HepG2 (cell line): ENCODE data around the gene UGT1A3. TPM values are rescaled to one million over a fixed set of nuclear protein-coding genes. Genes with fewer than 3 reads are reported as not detected.

Experiments
- ATF3 ChIP-seq: sonication (generic); formaldehyde crosslinking; IDR thresholded peaks from 2 replicates; pipeline ENCODE4 v1.4.0; 2020; ENCODE audit warnings: missing genetic modification reagents
- HOXA7 ChIP-seq: sonication (generic); formaldehyde crosslinking; IDR thresholded peaks from 2 replicates; pipeline ENCODE4 v1.8.1; 2022; ENCODE audit warnings: mild to moderate bottlenecking, missing genetic modification reagents, moderate library complexity
- IKZF1 ChIP-seq: fragments of 450-650 bp; IDR thresholded peaks from 2 replicates; pipeline ENCODE4 v1.7.1; 2016
- IRX3 ChIP-seq: sonication (generic); formaldehyde crosslinking; IDR thresholded peaks from 2 replicates; pipeline ENCODE4 v1.8.1; 2023; ENCODE audit warnings: mild to moderate bottlenecking, low read depth, missing genetic modification reagents, borderline replicate concordance
- MAFK ChIP-seq, 2 experiments: IDR thresholded peaks in 1 of 2; conservative IDR thresholded peaks in 1 of 2; 2 replicates each; pipeline ENCODE4 v1.6.1; 2011; ENCODE audit warnings: improper control_type of control experiment in 2 of 2, low read length in 2 of 2
- MAZ ChIP-seq, 2 experiments: sonication (generic) in 1 of 2; formaldehyde crosslinking in 1 of 2; IDR thresholded peaks; 2 replicates each; pipeline versions ENCODE4 v1.5.0 to v1.6.1; 2012 to 2020; ENCODE audit warnings: low read depth in 2 of 2, mild to moderate bottlenecking in 2 of 2, borderline replicate concordance in 1 of 2, improper control_type of control experiment in 1 of 2, low read length in 1 of 2, missing genetic modification reagents in 1 of 2, moderate library complexity in 1 of 2
- MTA3 ChIP-seq: sonication (generic); formaldehyde crosslinking; IDR thresholded peaks from 2 replicates; pipeline ENCODE4 v1.4.0; 2020; ENCODE audit warnings: missing genetic modification reagents
- PCBP2 ChIP-seq: fragments of 200-400 bp; formaldehyde crosslinking; optimal IDR thresholded peaks from 2 replicates; pipeline ENCODE3; 2018; ENCODE audit warnings: low read length, low read depth; ENCODE audit not compliant: poor library complexity, severe bottlenecking
- PLRG1 ChIP-seq: fragments of 450-650 bp; conservative IDR thresholded peaks from 2 replicates; pipeline ENCODE4 v1.6.1; 2016
- TOE1 ChIP-seq: sonication (generic); formaldehyde crosslinking; IDR thresholded peaks from 2 replicates; pipeline ENCODE4 v1.4.0; 2020; ENCODE audit warnings: mild to moderate bottlenecking, missing genetic modification reagents
- ZBTB21 ChIP-seq: sonication (generic); formaldehyde crosslinking; IDR thresholded peaks from 2 replicates; pipeline ENCODE4 v1.4.0; 2020; ENCODE audit warnings: missing genetic modification reagents
- ZEB1 ChIP-seq: IDR thresholded peaks from 2 replicates; pipeline ENCODE4 v1.6.1; 2012; ENCODE audit warnings: mild to moderate bottlenecking, low read depth, inconsistent platforms; ENCODE audit not compliant: insufficient replicate concordance
- ZNF550 ChIP-seq: sonication (generic); formaldehyde crosslinking; IDR thresholded peaks from 2 replicates; pipeline ENCODE4 v1.4.0; 2020; ENCODE audit warnings: mild to moderate bottlenecking, missing genetic modification reagents, borderline replicate concordance
- ZNF777 ChIP-seq: sonication (generic); formaldehyde crosslinking; IDR thresholded peaks from 2 replicates; pipeline ENCODE4 v1.4.0; 2020; ENCODE audit warnings: missing genetic modification reagents
- ZSCAN31 ChIP-seq: sonication (generic); formaldehyde crosslinking; IDR thresholded peaks from 2 replicates; pipeline ENCODE4 v1.5.0; 2020; ENCODE audit warnings: low read depth, mild to moderate bottlenecking, missing genetic modification reagents
- polyA plus RNA-seq, 8 experiments: library from polyadenylated mRNA; depleted of rRNA in 3 of 8; stranded (reverse) in 7 of 8; unstranded in 1 of 8; fragments of >200 nt; fragmentation: Illumina TruSeq in 4 of 8; extraction: Trizol in 4 of 8; gene quantifications; 2 replicates each; pipeline versions ENCODE4 v1.2.1 to v1.2.3, GENCODE V29; 2011 to 2016; ENCODE audit warnings: low read depth in 4 of 8, missing spikeins in 1 of 8, mixed read lengths in 1 of 8; ENCODE audit not compliant: insufficient read depth in 1 of 8
- total RNA-seq, 5 experiments: library from RNA; depleted of rRNA; stranded (reverse); fragments of >200 nt; fragmentation: Illumina TruSeq; extraction: Trizol; gene quantifications; 2 replicates each; pipeline ENCODE4 v1.2.3, GENCODE V29; 2016; ENCODE audit warnings: low read depth in 1 of 5
- TF ChIP-seq, protein P1 (sequence below): sonication (generic); formaldehyde crosslinking; IDR thresholded peaks from 2 replicates; pipeline ENCODE4 v1.8.1; 2022; ENCODE audit warnings: low read depth, mild to moderate bottlenecking, missing genetic modification reagents
- TF ChIP-seq, protein P2 (sequence below): sonication (generic); formaldehyde crosslinking; IDR thresholded peaks from 2 replicates; pipeline ENCODE4 v1.8.1; 2023; ENCODE audit warnings: mild to moderate bottlenecking, inconsistent platforms, moderate library complexity, missing genetic modification reagents, borderline replicate concordance
- TF ChIP-seq, protein P3 (sequence below): sonication (generic); formaldehyde crosslinking; IDR thresholded peaks from 2 replicates; pipeline ENCODE4 v1.5.0; 2020; ENCODE audit warnings: missing genetic modification reagents

UGT1A3 gene
- total and polyA plus RNA-seq, 2 of the 13 experiments (the other 11 are each of a cell fraction or from before 2014, with no cell fraction given): not detected

DNA sequence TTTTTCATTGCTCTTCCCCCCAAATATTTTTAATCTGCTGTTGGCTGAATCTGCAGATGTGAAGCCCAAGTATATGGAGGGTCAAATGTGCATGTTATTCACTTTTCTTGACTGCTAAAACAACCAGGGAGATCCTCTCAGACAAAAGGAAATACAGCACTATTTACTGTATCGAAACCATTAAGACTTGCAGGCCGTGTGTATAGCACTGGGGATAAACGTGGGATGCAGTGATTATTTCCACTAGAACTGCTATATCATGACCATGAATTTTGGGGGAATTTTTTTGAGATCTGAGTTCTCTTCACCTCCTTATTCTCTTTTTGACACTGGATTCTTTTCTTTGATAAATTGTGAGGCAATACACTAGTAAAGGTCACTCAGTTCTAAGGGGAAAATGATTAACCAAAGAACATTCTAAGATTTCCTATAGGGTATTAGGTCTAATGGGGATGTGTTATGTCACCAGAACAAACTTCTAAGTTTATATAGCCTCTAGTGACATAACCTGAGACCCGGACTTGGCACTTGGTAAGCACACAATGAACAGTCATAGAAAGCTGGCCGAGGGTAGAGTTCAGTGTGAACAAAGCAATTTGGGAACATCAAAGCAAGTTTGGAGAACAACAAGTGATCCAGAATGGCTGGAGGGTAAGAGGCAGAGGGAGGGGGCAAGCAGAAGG, 16.4 kb downstream of the UGT1A3 start (continued):
- TF ChIP-seq, protein P1, sequence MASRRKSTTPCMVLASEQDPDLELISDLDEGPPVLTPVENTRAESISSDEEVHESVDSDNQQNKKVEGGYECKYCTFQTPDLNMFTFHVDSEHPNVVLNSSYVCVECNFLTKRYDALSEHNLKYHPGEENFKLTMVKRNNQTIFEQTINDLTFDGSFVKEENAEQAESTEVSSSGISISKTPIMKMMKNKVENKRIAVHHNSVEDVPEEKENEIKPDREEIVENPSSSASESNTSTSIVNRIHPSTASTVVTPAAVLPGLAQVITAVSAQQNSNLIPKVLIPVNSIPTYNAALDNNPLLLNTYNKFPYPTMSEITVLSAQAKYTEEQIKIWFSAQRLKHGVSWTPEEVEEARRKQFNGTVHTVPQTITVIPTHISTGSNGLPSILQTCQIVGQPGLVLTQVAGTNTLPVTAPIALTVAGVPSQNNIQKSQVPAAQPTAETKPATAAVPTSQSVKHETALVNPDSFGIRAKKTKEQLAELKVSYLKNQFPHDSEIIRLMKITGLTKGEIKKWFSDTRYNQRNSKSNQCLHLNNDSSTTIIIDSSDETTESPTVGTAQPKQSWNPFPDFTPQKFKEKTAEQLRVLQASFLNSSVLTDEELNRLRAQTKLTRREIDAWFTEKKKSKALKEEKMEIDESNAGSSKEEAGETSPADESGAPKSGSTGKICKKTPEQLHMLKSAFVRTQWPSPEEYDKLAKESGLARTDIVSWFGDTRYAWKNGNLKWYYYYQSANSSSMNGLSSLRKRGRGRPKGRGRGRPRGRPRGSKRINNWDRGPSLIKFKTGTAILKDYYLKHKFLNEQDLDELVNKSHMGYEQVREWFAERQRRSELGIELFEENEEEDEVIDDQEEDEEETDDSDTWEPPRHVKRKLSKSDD (CRISPR knock-in tag): no peak
- TF ChIP-seq, protein P2, sequence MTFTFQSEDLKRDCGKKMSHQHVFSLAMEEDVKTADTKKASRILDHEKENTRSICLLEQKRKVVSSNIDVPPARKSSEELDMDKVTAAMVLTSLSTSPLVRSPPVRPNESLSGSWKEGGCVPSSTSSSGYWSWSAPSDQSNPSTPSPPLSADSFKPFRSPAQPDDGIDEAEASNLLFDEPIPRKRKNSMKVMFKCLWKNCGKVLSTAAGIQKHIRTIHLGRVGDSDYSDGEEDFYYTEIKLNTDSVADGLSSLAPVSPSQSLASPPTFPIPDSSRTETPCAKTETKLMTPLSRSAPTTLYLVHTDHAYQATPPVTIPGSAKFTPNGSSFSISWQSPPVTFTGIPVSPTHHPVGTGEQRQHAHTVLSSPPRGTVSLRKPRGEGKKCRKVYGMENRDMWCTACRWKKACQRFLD (CRISPR knock-in tag): no peak; the same call in 1 of the 2 replicates
- TF ChIP-seq TOE1 (peak; percentile 90; the same call in 1 of the 2 replicates), IKZF1 (no peak), IRX3 (CRISPR knock-in tag) (peak; percentile 75; the same call in 1 of the 2 replicates), MAZ (IDR thresholded peaks at IDR 0.05; ENCODE audit: borderline replicate concordance, low read depth, low read length) (no peak), MAZ (CRISPR knock-in tag; IDR thresholded peaks at IDR 0.05; ENCODE audit: low read depth) (peak; percentile 58; the same call in 1 of the 2 replicates), ZSCAN31 (CRISPR knock-in tag) (peak; percentile 59; the same call in 1 of the 2 replicates), ZEB1 (peak; percentile 77), ZNF550 (no peak), ATF3 (CRISPR knock-in tag) (peak; percentile 67), HOXA7 (CRISPR knock-in tag) (0 out of 2 replicates have a peak, but pooled peaks have one; percentile 50), ZBTB21 (peak; percentile 82), MTA3 (no peak), ZNF777 (CRISPR knock-in tag) (no peak), PCBP2 (no peak), MAFK (conservative IDR thresholded peaks at IDR 0.05 in 1 of 2, IDR thresholded peaks at IDR 0.05 in 1 of 2; ENCODE audit: low read length in 2 of 2) (no peak), PLRG1 (no peak)
- TF ChIP-seq, protein P3, sequence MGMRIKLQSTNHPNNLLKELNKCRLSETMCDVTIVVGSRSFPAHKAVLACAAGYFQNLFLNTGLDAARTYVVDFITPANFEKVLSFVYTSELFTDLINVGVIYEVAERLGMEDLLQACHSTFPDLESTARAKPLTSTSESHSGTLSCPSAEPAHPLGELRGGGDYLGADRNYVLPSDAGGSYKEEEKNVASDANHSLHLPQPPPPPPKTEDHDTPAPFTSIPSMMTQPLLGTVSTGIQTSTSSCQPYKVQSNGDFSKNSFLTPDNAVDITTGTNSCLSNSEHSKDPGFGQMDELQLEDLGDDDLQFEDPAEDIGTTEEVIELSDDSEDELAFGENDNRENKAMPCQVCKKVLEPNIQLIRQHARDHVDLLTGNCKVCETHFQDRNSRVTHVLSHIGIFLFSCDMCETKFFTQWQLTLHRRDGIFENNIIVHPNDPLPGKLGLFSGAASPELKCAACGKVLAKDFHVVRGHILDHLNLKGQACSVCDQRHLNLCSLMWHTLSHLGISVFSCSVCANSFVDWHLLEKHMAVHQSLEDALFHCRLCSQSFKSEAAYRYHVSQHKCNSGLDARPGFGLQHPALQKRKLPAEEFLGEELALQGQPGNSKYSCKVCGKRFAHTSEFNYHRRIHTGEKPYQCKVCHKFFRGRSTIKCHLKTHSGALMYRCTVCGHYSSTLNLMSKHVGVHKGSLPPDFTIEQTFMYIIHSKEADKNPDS (CRISPR knock-in tag): peak; percentile 41; the same call in 1 of the 2 replicates
